ENCODE results near the gene PHACTR3.

PHACTR3 gene

DNA sequence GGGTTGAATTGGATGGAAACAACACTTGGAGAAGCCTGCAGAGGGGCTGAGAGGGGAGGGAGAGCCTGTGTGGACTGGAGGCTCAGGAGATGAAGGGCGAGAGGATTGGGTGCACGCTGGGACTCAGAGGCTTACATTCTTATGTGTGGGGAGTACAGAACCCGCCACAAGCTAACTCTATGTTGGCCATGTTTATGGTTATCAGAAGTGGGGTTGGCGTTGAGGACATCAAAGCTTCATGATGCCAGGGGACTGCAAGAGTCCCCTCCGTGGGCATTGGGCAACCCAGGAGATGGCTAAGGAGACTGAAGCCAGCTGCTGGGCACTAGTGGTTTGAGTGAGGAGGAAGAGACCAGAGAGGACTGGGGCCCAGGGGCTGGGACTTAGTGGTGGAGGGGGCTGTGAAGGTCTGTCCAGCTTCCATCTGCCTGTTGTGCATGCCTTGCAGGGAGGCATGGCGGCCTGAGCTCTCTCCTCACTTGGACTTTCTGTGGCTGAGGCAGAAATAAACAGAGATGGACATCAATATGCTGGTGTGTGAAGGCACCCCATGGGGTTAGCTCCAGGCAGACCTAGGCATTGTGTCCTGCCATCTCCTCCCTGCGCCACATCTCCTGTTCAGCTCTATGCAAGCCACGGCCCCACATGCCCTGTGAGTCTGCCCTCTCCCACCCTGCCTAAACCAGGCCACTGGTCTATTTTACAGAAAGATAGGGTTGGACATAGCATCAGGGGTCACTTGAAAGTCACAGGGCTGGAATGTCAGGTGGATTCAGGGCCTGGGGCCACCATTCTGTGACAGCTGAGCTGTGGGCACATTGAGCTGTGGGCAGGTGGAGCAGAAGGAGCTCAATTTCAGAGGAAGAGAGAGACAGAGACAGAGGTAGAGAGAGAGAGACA is 61.6 kb downstream of the PHACTR3 start:
- no peak for TF ChIP-seq CTCF (conservative IDR thresholded peaks at IDR 0.05; ENCODE audit: low read depth, low read length)
- no peak overlapping the region for H3K4me3 ChIP-seq (ENCODE audit: low read depth, low read length)
- DNase-seq (ENCODE audit: low read depth): no peak

GRCh38 chr20:59666586-59666985 is 62.2 kb downstream of the PHACTR3 start:
- H3K4me3 ChIP-seq (ENCODE audit: low read depth, low read length): no peak overlapping the region
- no peak for TF ChIP-seq CTCF (conservative IDR thresholded peaks at IDR 0.05; ENCODE audit: low read depth, low read length)
- no peak for DNase-seq (ENCODE audit: low read depth)

DNA sequence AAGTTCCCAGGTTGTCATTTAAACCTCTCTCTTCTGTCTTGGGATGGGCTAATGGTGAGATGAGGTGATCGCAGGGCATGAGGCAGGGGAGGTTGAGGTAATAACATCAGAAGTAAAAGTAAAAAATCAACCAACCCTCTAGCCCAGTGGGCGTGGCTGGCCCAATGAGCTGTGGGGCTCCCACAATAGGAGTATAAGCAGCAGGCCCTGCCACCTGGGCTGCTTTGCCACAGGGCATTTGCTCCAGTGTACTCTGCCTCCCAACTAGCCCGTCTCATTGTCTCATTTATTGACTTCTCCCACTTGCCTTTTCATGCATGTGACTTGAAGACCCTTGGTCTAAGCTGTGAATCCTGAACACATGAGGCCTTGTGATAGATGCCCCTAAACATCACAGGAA is 62.8 kb downstream of the PHACTR3 start:
- no peak overlapping the region for H3K4me3 ChIP-seq (ENCODE audit: low read depth, low read length)
- no peak for DNase-seq (ENCODE audit: low read depth)
- no peak for TF ChIP-seq CTCF (conservative IDR thresholded peaks at IDR 0.05; ENCODE audit: low read depth, low read length)

DNA sequence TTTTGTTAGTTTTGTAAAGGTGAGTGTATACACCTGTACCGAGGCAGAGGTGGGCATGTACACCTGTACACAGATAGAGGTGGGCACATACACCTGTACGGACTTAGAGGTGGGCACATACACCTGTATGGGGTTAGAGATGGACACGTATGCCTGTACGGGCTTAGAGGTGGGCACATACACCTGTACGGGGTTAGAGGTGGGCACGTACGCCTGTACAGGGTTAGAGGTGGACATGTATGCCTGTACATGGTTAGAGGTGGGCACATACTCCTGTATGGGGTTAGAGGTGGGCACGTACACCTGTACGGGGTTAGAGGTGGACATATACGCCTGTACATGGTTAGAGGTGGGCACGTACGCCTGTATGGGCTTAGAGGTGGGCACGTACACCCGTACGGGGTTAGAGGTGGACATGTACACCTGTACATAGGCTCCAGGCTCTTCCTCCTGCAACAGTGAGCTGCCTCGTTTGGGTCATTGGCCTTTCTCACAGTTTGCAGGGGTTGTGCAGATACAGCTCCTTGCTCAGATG is 63.7 kb downstream of the PHACTR3 start:
- no peak for DNase-seq (ENCODE audit: low read depth)
- TF ChIP-seq CTCF (conservative IDR thresholded peaks at IDR 0.05; ENCODE audit: low read depth, low read length): no peak
- H3K4me3 ChIP-seq (ENCODE audit: low read depth, low read length): no peak overlapping the region

GRCh38 chr20:59668926-59669850 is 64.8 kb downstream of the PHACTR3 start:
- no peak for TF ChIP-seq CTCF (conservative IDR thresholded peaks at IDR 0.05; ENCODE audit: low read depth, low read length)
- no peak for DNase-seq (ENCODE audit: low read depth)
- H3K4me3 ChIP-seq (ENCODE audit: low read depth, low read length): no peak overlapping the region

- no peak for TF ChIP-seq CTCF (conservative IDR thresholded peaks at IDR 0.05; ENCODE audit: low read depth, low read length)
- no peak for DNase-seq (ENCODE audit: low read depth)
These were observed 66.6 kb downstream of the PHACTR3 start for GRCh38 chr20:59670786-59671492.

More at GRCh38 chr20:59670786-59671492, 66.6 kb downstream of the PHACTR3 start:
- no peak overlapping the region for H3K4me3 ChIP-seq (ENCODE audit: low read depth, low read length)

Measured in choroid plexus epithelial cell (primary cell).